HG02588 (cell line): Measurements from ENCODE around the gene TEX14.
"Not testable (repeated sequence)": the region's sequence is repeated elsewhere in the genome, so short reads cannot be mapped to it uniquely, and the experiment has no call there.

Experiments used
- ATAC-seq: cut with Tn5 transposase; IDR thresholded peaks from one replicate; pipeline ENCODE4 v1.9.1; 2021; ENCODE audit warnings: mild to moderate bottlenecking, moderate library complexity; ENCODE audit not compliant: unreplicated experiment

Gene TEX14

DNA sequence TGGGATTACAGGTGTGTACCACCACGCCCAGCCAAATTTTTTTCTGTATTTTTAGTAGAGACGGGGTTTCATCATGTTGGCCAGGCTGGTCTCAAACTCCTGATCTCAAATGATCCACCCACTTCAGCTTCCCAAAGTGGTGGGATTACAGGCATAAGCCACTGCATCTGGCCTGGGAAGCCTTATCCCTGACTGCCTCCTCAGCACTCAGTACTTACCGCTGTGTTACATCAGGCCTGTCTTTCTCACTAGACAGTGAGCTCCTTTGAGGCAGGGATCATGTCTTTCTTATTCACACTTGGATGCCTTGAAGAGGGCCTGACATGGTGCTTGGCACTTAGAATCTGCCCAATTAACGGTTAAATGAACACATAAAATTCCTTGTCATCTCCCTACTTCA lies 121.1 kb downstream of the TEX14 start:
- ATAC-seq = no peak

GRCh38 chr17:58569196-58569595 lies 122.6 kb downstream of the TEX14 start:
- no peak for ATAC-seq

GRCh38 chr17:58568044-58568799 lies 123.6 kb downstream of the TEX14 start:
- ATAC-seq = no peak

DNA sequence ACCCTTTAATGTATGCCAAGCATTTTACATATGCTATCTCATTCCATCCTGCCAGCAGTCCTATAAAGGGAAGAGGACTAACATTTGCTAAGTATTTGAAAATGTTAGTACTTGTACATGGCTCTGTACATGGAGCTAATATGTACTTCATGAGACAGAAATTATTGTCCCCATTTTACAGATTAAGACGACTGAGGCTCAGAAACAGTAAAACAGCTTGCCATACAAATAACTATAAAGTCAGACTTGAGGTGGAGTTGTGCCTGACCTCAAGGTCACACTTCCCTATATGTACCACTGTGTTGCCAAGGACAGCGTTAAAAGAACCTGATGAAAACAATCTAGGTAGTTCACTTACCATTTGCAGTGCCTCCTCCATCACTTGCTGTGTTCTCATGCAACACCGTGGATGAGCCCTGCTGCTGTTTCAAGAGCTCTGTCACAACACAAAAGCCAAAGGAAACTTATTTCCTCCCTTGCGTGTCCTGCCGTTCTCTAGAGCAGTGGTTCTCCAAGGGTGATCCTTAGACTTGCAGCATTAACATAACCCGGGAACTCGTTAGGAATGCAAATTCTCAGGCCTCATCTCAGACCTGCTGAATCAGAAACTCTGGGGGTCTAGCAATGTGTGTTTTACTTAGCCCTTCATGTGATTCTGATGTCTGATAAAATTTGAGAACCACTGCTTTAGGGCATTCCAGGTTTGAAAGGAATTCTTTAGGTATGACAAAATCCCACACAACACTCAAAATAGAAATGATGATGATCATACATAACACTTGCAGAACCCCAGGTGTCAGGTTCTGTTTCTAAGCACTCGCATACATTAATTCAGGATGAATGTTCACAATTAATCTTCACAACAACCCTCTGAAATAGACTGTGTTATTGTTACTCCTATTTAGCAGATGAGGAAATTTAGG lies 126.2 kb downstream of the TEX14 start:
- no peak for ATAC-seq

DNA sequence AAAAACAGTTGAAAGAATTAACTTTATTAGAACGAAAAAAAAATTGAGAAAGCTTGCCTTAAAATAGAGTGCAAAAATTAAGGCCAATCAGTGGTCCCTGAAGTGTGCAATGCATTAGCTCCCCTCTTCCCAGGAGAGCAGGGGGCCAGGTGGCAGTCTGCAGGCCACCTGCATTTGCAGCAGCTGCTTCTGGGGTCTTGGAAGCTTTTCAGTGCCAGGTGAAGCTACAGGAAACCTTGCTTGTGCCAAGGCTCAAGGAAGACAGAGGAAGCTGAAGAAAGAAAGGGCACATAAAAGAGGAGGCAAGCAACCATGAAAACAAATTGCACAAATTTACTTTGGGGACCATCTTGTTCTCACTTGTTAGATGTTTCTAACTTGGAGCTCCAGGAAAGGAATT lies 126.9 kb downstream of the TEX14 start:
- ATAC-seq = no peak

- no peak for ATAC-seq
Observed at GRCh38 chr17:58564243-58564642, 127.6 kb downstream of the TEX14 start.

GRCh38 chr17:58560511-58560910 lies 131.3 kb downstream of the TEX14 start:
- no peak for ATAC-seq

DNA sequence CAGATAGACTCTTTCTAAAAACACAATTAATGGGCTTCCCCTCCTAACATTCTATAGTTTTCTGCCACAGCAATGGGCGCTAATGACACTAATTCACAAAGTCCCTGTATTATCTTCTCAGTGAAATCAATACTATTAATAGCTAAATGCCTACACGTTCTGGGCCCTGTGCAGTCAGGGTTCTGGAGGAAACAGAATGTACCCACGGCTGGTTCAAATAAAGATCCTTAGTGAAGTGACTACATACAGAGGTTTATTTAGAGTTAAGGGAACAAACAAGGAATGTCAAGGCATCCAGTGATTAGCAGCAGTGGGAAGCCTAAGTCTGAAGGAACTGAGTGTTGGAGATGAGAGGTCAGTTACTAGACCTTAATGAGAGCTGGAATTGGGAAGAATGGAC lies 133.9 kb downstream of the TEX14 start:
- no peak for ATAC-seq

DNA sequence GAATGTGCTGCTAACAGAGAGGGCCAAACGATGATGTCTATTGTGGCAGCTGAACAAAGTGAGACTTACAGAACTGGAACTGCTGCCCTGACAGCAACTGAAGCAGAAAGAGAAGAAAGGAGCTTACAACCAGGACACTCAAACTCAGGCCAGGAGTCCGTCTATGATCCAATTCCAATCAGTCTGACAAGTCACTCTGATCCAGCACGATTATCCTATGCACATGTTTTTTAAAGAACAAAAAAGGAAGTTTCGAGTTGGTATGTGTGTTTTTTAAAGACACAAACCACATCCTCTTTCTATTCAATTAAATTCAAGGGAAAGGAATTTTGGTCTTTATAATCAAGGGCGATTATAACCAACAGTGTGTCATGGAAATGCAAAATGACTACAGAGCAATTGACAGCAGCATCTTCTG lies 135.0 kb downstream of the TEX14 start:
- ATAC-seq = no peak

GRCh38 chr17:58555109-58555508 lies 136.7 kb downstream of the TEX14 start:
- not testable (repeated sequence) for ATAC-seq

DNA sequence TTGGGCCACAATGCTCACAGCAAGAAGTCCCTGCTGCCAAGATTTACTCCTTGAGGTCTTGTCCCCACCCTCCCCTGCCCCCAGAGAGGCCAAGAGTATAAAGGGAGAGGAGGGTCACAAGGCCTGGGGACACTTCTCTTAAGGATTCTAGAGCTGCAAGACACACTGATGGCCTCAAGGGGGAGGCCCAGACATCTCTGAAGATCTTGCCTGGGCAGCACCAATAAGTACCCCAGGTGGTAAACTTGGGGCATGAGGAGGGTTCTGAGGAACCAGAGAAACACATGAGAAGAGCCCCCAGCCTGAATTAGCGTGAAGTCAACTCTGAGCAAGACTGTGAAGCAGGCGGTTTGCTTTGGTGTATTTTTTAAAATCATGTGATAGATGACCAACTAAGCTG lies 150.6 kb downstream of the TEX14 start:
- no peak for ATAC-seq

DNA sequence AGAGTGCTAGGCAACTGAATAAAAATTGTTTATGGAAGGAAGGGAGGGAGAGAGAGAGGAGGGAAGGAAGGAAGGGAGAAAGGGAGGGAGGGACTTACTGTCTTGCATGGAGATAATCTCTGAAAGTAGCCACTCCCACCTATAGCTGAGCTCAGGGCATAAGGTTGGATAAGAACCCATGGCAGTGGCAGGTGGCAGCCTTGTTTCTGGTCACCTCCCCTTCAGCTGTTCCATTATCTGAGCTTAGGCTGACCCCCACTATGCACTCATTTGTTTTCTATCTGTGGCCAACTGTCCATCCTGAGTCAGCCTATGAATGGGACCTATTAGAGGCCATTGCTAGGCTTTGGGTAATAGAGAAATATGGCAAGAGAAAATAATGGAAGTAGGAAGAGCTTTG lies 152.1 kb downstream of the TEX14 start:
- no peak for ATAC-seq

DNA sequence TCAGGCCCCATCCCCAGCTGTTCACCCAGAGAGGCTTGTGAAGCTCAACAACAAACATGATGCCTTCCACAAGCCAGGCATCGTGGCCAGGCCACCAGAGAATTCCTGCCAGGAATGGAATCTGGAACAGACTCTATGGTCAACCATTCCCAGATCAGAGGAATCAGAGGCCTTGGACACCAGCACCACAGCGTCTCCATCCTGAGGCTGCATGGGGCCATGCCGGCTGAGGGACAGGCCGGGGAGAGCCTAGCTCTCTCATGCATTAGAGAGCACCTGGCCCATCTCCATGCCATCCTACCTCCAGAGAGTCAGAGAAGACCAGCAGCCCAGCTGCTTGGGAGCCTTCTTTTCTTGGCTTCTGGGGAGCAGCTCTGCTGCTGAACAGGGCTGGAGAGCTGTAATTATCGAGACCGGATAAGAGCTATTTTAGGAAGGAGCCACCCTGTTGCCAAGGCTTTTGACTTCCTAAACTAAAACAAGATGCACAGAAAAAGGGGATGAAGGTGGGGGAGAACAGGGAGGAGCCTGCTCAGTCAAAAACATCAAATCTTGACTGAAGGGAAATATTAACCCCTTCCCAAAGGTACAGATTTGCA lies 152.9 kb downstream of the TEX14 start:
- no peak for ATAC-seq

DNA sequence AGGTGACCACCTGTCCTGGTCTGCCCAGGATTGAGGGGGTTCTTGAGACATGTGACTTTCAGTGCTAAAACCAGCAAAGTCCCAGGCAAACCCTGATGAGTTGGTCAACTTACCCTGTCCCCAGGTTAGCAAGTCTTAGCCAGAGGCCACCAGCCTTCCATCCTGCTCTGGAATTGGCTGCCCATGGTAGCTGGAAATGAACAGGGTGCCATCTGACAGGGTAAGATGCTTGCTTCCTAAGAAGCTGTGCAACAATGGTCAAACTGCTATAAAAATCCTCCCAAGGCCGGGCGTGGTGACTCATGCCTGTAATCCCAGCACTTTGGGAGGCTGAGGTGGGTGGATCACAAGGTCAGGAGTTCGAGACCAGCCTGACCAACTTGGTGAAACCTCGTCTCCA lies 154.6 kb downstream of the TEX14 start:
- ATAC-seq = no peak

DNA sequence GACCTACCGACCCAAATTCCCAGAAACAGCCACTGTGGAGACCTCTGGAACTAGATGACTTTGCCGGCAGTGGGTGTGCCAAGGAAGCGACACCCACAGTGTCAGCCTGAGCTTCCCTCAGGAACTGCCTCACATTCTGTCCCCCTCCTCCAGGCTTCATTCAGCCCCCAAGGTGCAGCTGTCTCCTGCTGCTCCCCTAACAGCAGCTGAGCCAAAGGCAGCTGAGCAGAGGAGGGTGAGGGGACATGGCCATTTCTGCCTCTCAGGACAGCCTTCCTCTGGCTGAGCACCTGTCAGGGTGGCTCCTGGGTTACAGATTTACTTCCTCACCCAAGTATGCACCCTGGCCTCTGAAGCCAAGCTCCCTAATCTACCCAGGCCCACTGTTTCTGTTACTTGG lies 155.3 kb downstream of the TEX14 start:
- no peak for ATAC-seq

GRCh38 chr17:58535431-58535830 lies 156.4 kb downstream of the TEX14 start:
- ATAC-seq = no peak

GRCh38 chr17:58534901-58535421 lies 156.9 kb downstream of the TEX14 start:
- ATAC-seq = no peak

DNA sequence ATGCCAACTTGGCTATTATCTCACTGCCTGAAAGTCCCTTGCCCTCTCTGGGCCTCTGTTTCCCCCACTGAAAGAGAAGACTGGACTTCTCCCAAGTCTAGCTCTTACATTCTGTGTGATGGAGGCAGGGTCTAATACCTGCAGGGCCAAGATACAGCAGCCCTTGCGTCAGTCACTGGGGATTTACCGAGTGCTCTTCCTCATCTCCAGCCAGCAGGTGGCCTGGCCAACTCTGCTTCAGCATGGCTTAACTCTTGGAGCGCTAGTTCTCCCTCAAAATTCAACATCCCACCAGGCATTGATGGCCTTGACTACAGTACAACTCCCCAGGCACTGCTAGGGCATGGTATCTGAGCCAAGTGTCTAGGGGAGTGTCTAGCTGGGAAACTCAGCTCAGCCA lies 157.5 kb downstream of the TEX14 start:
- ATAC-seq = no peak

DNA sequence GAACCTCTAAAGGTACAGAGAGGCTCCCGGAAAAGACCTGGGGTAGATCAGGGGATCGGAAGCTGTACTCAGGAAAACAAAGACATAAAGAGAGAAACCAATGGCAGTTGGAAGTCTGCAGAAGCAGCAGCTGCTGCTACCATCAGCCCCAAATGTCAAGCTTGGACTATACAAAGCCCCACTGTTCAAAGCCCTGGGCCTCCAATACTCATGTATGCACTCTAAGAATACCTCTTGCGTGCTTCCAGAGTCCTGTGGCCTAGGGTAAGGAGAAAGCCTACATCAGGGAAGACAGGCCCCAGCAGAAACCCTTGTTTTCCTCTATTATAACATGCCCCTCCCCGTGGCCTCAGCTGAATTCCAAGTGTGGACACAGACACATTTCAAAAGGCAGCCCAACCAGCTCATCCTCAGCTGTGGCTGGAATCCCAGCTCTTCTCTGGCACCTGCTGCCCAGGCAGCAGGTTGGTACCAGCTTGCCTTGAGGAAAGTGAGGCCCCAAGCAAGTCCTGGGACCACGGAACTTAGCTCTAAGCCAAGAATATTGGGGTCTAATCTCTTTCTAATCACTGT lies 158.1 kb downstream of the TEX14 start:
- no peak for ATAC-seq

DNA sequence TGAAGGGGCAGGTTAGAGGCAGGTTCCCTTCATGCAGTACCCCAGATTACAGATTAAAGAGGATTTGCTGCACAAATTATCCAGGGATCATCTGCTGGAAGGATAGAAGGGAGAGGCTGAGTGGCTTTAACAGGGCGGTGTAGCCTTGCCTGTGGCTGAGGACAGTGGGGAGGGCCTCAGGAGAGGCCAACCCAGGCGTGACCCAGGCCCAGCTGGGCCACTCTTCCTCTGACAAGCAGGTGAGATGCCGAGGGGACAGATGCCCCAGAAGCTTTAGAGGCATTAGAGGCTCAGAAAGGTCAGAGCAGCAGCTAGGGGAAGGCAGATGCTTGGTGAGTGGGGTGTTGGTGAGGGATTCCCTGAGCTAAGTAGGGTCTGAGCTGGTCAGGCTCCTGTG lies 159.3 kb downstream of the TEX14 start:
- ATAC-seq = no peak
